RWPE1 (cell line): ENCODE data around the gene IFI44.

Source experiments
- CTCF ChIA-PET: fragments of 350-600 bp; sonication (Branson Sonifier 250); formaldehyde crosslinking; extraction: SDS; loops from one replicate; lab custom pipeline; 2021; lab: Yijun Ruan, JAX
- POLR2A ChIA-PET: fragments of 400-600 bp; formaldehyde crosslinking; extraction: SDS; loops from one replicate; lab custom pipeline; 2020; ENCODE audit warnings: antibody characterized with exemption; ENCODE audit not compliant: low non-redundant PET; lab: Yijun Ruan, JAX
- DNase-seq: peaks from one replicate; pipeline ENCODE4 v3.0.0; 2012; ENCODE audit warnings: low spot score
- H3K27ac ChIP-seq: fragments of 450-650 bp; 2 replicates; pipeline ENCODE4 v1.5.1; 2017
- TF ChIP-seq, protein P1 (sequence below): fragments of 450-650 bp; conservative IDR thresholded peaks from 2 replicates; pipeline ENCODE4 v1.5.1; 2017; ENCODE audit warnings: low read depth, mild to moderate bottlenecking

IFI44 gene

DNA sequence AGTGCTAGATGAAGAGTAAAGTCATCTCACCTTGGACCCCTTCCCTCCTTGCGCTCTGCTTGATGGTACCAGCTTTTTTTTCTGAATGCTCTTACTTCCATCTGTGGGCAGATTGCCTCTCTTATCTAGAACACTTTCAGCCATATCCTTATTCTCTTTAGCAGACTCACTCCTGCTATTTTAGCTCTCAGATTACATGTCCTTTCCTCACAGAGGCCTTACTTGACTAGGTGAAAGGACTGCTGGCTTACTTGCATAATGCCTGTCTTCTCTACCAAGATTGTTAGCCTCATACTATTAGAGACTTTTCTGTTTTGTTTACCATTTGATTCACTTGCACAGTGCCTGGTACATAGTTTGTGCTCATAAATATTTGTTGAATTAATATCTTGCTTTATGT lies 9.3 kb downstream of the IFI44 start:
- no peak overlapping the region for H3K27ac ChIP-seq
- TF ChIP-seq, protein P1, sequence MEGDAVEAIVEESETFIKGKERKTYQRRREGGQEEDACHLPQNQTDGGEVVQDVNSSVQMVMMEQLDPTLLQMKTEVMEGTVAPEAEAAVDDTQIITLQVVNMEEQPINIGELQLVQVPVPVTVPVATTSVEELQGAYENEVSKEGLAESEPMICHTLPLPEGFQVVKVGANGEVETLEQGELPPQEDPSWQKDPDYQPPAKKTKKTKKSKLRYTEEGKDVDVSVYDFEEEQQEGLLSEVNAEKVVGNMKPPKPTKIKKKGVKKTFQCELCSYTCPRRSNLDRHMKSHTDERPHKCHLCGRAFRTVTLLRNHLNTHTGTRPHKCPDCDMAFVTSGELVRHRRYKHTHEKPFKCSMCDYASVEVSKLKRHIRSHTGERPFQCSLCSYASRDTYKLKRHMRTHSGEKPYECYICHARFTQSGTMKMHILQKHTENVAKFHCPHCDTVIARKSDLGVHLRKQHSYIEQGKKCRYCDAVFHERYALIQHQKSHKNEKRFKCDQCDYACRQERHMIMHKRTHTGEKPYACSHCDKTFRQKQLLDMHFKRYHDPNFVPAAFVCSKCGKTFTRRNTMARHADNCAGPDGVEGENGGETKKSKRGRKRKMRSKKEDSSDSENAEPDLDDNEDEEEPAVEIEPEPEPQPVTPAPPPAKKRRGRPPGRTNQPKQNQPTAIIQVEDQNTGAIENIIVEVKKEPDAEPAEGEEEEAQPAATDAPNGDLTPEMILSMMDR = no peak
- ChIA-PET CTCF (no interaction called here), POLR2A (no interaction called here)
- no peak for DNase-seq

DNA sequence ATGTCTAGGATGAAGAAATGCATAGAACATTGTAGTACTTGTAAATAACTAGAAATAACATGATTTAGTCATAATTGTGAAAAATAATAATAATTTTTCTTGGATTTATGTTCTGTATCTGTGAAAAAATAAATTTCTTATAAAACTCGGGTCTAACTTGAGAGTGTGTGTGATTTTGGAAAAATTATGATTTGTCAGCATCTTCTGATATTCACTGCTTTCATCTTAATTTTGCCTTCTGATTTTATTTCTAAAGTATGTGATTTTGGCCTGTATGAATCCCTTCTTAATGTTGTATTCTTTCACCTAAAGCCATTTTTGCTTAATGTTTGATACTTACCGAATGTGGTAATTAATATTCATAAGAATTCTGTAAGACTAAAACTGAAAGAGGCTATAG lies 14.3 kb downstream of the IFI44 start:
- ChIA-PET CTCF (no interaction called here), POLR2A (no interaction called here)
- H3K27ac ChIP-seq = no peak overlapping the region
- TF ChIP-seq, protein P1 = no peak
- DNase-seq = no peak

DNA sequence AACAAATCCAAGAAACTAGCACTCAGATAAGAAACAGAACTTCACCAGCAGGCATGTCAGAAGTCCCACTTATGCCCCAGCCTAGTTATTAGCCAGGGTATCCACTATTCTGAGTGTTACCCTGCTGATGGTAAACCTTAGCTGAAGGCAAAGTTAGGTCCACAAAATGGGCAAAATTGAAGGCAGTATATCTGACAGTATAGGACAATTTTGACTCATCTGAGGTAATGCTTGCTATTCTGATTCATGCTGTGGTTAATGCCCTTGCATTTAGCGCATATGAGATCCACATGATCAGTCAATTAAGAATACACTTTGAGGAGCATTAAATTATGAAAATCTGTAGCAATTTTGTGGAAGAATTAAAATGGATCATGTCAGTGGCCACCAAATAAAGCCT lies 15.1 kb downstream of the IFI44 start:
- no peak for DNase-seq
- ChIA-PET POLR2A (no interaction called here), CTCF (interaction anchor here (0.5 kb wide), 1 partner anchor 750 kb away, joined by 3 read pairs; no protein-coding TSS in a partner anchor)
- TF ChIP-seq, protein P1 = no peak
- no peak overlapping the region for H3K27ac ChIP-seq

DNA sequence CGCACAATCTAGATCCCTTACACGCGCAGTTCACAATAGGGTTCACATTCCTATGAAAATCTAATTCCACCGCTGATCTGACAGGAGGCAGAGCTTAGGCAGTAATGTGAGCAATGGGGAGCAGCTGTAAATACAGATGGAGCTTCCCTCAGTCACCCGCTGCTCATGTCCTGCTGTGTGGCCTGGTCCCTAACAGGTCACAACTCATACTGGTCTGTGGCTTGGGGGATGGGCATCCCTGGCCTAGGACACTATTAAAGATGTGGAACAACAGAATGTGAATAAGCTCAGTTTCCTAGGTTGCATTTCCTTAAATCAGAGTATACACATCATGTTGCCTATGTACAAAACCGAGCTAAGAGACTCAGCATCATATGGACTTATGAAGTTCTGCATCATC lies 16.2 kb downstream of the IFI44 start:
- CTCF ChIA-PET = interaction anchor here (1.4 kb wide), 1 partner anchor 48 kb away, joined by 6 read pairs; no protein-coding TSS in a partner anchor
- POLR2A ChIA-PET = no interaction called here
- H3K27ac ChIP-seq = no peak overlapping the region
- TF ChIP-seq, protein P1 = no peak
- DNase-seq = no peak

DNA sequence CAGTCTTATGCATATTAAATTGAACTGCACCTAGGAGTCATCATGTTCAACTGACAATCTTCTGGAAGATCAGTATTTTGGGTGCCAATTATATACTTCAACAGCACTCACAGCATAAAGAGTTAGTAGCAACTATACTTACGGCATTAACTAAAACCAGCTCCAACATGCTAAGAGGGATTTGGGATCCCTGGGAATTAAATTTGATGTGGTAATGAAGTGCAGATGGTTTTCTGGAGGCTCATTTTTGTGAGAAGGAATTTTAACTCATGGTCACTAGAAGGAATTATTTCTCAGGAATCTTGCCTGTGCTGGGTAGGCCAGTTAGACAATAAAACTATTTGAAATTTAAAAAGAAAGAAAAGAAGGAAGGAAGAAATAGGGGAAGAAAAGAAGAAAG lies 18.3 kb downstream of the IFI44 start:
- TF ChIP-seq, protein P1 = no peak
- POLR2A ChIA-PET = no interaction called here

DNA sequence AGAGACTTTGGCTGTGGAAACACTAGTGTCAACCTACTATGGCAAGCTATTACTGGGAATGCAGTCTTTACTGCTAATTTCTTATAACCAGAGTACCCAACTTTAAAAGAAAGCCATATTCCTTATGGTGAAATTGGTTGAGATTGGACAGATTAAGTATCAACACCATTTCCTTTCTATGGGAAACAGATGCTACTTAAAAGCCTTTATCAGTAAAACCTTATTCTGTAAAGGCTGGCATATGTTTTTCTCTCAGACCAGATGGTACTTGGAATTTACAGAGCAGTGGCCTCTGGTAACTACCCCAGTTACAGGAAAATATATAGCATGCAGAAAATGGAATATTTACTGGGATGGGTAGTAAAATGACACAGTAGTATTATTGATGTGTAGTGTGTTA lies 18.8 kb downstream of the IFI44 start:
- TF ChIP-seq, protein P1 = no peak
- ChIA-PET CTCF (no interaction called here), POLR2A (no interaction called here)
- DNase-seq = no peak
- H3K27ac ChIP-seq = no peak overlapping the region

More for the DNA sequence above, 18.3 kb downstream of the IFI44 start:
- H3K27ac ChIP-seq = no peak overlapping the region
- DNase-seq = no peak
- CTCF ChIA-PET = no interaction called here
